ENCODE results near the gene NOTCH4. TPM values are rescaled to one million over a fixed set of nuclear protein-coding genes. Genes with fewer than 3 reads are reported as not detected.
"Not testable (repeated sequence)": the region's sequence is repeated elsewhere in the genome, so short reads cannot be mapped to it uniquely, and the experiment has no call there.

Gene NOTCH4
- total RNA-seq, 1 donor from 2014 or later = 151 TPM

- Mint-ChIP-seq H3K4me1 (ENCODE audit: unreplicated experiment) (peaks cover 70% of the 10 kb centered on the region), H3K9me3 (ENCODE audit: unreplicated experiment) (no peaks in the 10 kb centered on the region), H3K27me3 (ENCODE audit: unreplicated experiment) (peaks cover 16% of the 10 kb centered on the region), H3K36me3 (ENCODE audit: low read depth, unreplicated experiment) (peaks cover 27% of the 10 kb centered on the region), H3K4me3 (ENCODE audit: unreplicated experiment) (peak overlapping the region; percentile 100), H3K27ac (ENCODE audit: unreplicated experiment) (no peak overlapping the region)
- TF ChIP-seq, protein P1, sequence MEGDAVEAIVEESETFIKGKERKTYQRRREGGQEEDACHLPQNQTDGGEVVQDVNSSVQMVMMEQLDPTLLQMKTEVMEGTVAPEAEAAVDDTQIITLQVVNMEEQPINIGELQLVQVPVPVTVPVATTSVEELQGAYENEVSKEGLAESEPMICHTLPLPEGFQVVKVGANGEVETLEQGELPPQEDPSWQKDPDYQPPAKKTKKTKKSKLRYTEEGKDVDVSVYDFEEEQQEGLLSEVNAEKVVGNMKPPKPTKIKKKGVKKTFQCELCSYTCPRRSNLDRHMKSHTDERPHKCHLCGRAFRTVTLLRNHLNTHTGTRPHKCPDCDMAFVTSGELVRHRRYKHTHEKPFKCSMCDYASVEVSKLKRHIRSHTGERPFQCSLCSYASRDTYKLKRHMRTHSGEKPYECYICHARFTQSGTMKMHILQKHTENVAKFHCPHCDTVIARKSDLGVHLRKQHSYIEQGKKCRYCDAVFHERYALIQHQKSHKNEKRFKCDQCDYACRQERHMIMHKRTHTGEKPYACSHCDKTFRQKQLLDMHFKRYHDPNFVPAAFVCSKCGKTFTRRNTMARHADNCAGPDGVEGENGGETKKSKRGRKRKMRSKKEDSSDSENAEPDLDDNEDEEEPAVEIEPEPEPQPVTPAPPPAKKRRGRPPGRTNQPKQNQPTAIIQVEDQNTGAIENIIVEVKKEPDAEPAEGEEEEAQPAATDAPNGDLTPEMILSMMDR (IDR thresholded peaks at IDR 0.05; ENCODE audit: unreplicated experiment) = no peak
- no peak for DNase-seq (ENCODE audit: low spot score)
Observed at GRCh38 chr6:32189742-32190053, 34.2 kb downstream of the NOTCH4 start.

GRCh38 chr6:32189069-32189741 is 34.7 kb downstream of the NOTCH4 start:
- Mint-ChIP-seq H3K27me3 (ENCODE audit: unreplicated experiment) (peaks cover 16% of the 10 kb centered on the region), H3K4me1 (ENCODE audit: unreplicated experiment) (peaks cover 68% of the 10 kb centered on the region), H3K27ac (ENCODE audit: unreplicated experiment) (peak overlapping the region; percentile 96), H3K9me3 (ENCODE audit: unreplicated experiment) (no peaks in the 10 kb centered on the region), H3K4me3 (ENCODE audit: unreplicated experiment) (peak overlapping the region; percentile 100), H3K36me3 (ENCODE audit: low read depth, unreplicated experiment) (peaks cover 27% of the 10 kb centered on the region)
- no peak for DNase-seq (ENCODE audit: low spot score)
- TF ChIP-seq, protein P1 (IDR thresholded peaks at IDR 0.05; ENCODE audit: unreplicated experiment) = no peak

- H3K27ac Mint-ChIP-seq (ENCODE audit: unreplicated experiment) = peak overlapping the region; percentile 96
- H3K27me3 Mint-ChIP-seq (ENCODE audit: unreplicated experiment) = peaks cover 16% of the 10 kb centered on the region
- peaks cover 67% of the 10 kb centered on the region for H3K4me1 Mint-ChIP-seq (ENCODE audit: unreplicated experiment)
Observed at GRCh38 chr6:32188381-32189068, 35.3 kb downstream of the NOTCH4 start.

DNA sequence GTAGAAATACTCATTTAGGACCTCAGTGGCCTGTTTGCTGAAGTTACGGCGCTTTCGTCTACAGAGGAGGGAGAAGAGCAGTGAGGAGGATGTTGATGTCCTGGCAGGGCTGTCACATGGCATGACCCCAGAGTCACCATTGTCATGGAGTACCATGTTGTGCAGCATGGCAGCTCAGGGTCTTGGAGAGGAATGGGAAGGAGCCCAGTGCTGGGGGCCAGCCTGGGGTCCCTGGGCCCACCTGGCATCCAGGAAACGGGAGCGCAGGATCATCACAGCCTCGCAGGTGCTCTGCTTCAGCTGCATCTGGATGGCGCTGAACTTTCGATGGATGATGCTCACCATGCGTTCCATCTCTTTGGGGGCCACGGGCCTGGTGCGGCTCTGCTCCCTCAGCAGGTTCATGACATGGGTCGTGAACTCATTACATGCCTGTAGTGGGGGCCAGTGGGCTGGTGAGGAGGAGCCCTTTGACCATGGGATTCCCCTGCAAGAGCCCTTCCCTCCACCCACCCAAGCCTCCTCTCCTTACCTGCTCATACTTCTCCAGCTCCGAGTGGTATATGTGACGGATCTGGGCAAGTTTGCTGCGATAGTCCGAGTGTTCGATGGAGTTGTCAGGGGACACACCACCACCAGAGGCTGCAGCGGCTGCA is 36.0 kb downstream of the NOTCH4 start:
- H3K27ac Mint-ChIP-seq (ENCODE audit: unreplicated experiment) = peak overlapping the region; percentile 91

More at GRCh38 chr6:32188381-32189068, 35.3 kb downstream of the NOTCH4 start:
- Mint-ChIP-seq H3K9me3 (ENCODE audit: unreplicated experiment) (no peaks in the 10 kb centered on the region), H3K36me3 (ENCODE audit: low read depth, unreplicated experiment) (peaks cover 27% of the 10 kb centered on the region), H3K4me3 (ENCODE audit: unreplicated experiment) (peak overlapping the region; percentile 100)
- no peak for DNase-seq (ENCODE audit: low spot score)
- TF ChIP-seq, protein P1 (IDR thresholded peaks at IDR 0.05; ENCODE audit: unreplicated experiment) = no peak

DNA sequence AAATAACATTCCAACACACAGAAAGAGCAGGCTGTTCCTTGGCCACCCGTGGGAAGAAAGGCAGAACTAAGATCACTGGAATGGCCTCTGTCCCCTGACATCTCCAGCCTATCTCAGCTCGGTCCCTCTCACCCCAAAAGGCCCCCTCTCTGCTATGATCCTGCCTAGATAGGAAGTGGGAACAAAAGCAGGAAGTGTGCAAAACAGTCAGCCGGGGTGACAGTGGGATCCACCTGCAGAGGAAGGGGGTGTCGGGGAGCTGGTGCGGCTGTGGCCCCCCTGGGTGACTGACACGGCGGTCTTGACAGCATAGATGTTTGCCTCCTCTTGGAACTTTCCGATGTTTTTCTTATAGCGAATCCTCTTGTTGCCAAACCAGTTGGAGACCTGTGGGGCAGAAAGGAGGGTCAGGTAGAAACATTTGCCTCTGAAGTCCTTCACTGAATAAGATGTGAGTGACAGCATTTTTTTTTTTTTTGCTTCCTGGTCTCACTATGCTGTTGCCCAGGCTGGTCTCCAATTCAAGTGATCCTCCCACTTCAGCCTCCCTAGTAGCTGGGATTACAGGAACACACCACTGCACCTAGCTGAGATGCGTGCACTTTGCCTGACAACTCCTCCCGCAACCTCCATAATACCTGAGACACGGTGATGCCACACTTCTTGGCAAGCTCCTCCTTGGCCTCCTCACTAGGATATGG is 36.7 kb downstream of the NOTCH4 start:
- H3K27ac Mint-ChIP-seq (ENCODE audit: unreplicated experiment) = peak overlapping the region; percentile 91
- DNase-seq (ENCODE audit: low spot score) = no peak
- peaks cover 59% of the 10 kb centered on the region for H3K4me1 Mint-ChIP-seq (ENCODE audit: unreplicated experiment)
- H3K9me3 Mint-ChIP-seq (ENCODE audit: unreplicated experiment) = no peaks in the 10 kb centered on the region
- TF ChIP-seq, protein P1 (IDR thresholded peaks at IDR 0.05; ENCODE audit: unreplicated experiment) = no peak
- peaks cover 14% of the 10 kb centered on the region for H3K27me3 Mint-ChIP-seq (ENCODE audit: unreplicated experiment)
- H3K4me3 Mint-ChIP-seq (ENCODE audit: unreplicated experiment) = peak overlapping the region; percentile 87
- H3K36me3 Mint-ChIP-seq (ENCODE audit: low read depth, unreplicated experiment) = peaks cover 27% of the 10 kb centered on the region

More for the DNA sequence above, 36.0 kb downstream of the NOTCH4 start:
- Mint-ChIP-seq H3K36me3 (ENCODE audit: low read depth, unreplicated experiment) (peaks cover 27% of the 10 kb centered on the region), H3K4me3 (ENCODE audit: unreplicated experiment) (peak overlapping the region; percentile 100), H3K4me1 (ENCODE audit: unreplicated experiment) (peaks cover 62% of the 10 kb centered on the region), H3K27me3 (ENCODE audit: unreplicated experiment) (peaks cover 16% of the 10 kb centered on the region)
- DNase-seq (ENCODE audit: low spot score); H3K9me3 Mint-ChIP-seq (ENCODE audit: unreplicated experiment): not testable (repeated sequence)

GRCh38 chr6:32186151-32186840 is 37.6 kb downstream of the NOTCH4 start:
- H3K4me1 Mint-ChIP-seq (ENCODE audit: unreplicated experiment) = peaks cover 52% of the 10 kb centered on the region
- peaks cover 27% of the 10 kb centered on the region for H3K36me3 Mint-ChIP-seq (ENCODE audit: low read depth, unreplicated experiment)
- H3K9me3 Mint-ChIP-seq (ENCODE audit: unreplicated experiment); DNase-seq (ENCODE audit: low spot score): not testable (repeated sequence)
- peaks cover 11% of the 10 kb centered on the region for H3K27me3 Mint-ChIP-seq (ENCODE audit: unreplicated experiment)
- H3K4me3 Mint-ChIP-seq (ENCODE audit: unreplicated experiment) = peak overlapping the region; percentile 87
- H3K27ac Mint-ChIP-seq (ENCODE audit: unreplicated experiment) = peak overlapping the region; percentile 84

GRCh38 chr6:32185681-32186131 is 38.2 kb downstream of the NOTCH4 start:
- peaks cover 53% of the 10 kb centered on the region for H3K4me1 Mint-ChIP-seq (ENCODE audit: unreplicated experiment)
- H3K4me3 Mint-ChIP-seq (ENCODE audit: unreplicated experiment) = peak overlapping the region; percentile 87
- not testable (repeated sequence) for H3K9me3 Mint-ChIP-seq (ENCODE audit: unreplicated experiment); DNase-seq (ENCODE audit: low spot score)
- H3K27me3 Mint-ChIP-seq (ENCODE audit: unreplicated experiment) = peaks cover 14% of the 10 kb centered on the region
- H3K36me3 Mint-ChIP-seq (ENCODE audit: low read depth, unreplicated experiment) = peaks cover 27% of the 10 kb centered on the region
- peak overlapping the region; percentile 84 for H3K27ac Mint-ChIP-seq (ENCODE audit: unreplicated experiment)
